Rectal smooth muscle tissue (tissue), 1 donor: ENCODE measurements around the gene LINC01488.

Experiments used
- H3K27ac ChIP-seq: one replicate; pipeline ENCODE4 v1.7.0; 2013; ENCODE audit warnings: low read depth, low read length, inconsistent platforms
- H3K27me3 ChIP-seq: one replicate; pipeline ENCODE4 v1.7.0; 2013; ENCODE audit warnings: low read length; ENCODE audit not compliant: control insufficient read depth, insufficient read depth
- H3K36me3 ChIP-seq: one replicate; pipeline ENCODE4 v1.7.0; 2013; ENCODE audit warnings: low read length; ENCODE audit not compliant: control insufficient read depth, insufficient read depth
- H3K4me1 ChIP-seq: one replicate; pipeline ENCODE4 v1.7.0; 2013; ENCODE audit warnings: low read length; ENCODE audit not compliant: control insufficient read depth, insufficient read depth
- H3K4me3 ChIP-seq: one replicate; pipeline ENCODE4 v1.7.0; 2013; ENCODE audit warnings: low read length
- H3K9ac ChIP-seq: one replicate; pipeline ENCODE4 v1.7.0; 2013; ENCODE audit warnings: low read length

The LINC01488 gene

DNA sequence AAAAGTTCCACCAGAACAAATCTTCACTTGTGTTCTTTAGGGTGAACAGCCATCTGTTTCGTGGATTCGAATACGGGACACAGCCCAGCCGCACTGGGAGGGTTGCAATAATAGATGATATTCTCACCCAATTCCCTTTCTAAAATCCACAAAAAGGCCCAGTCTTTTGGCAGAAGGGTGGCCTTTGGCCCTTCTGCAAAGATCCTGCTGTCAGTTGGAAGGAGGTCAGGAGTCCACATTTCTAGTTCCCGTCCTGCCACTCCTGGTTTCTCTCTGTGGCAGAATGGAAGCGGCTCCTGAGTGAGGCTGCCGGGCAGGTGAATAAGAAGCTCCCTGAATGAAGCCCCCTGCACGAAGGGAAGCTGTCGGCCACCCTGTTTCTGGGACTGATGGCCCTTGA is 11.2 kb upstream of the LINC01488 start:
- Histone ChIP-seq H3K36me3 (no peaks in the 10 kb centered on the region), H3K27ac (no peak overlapping the region), H3K27me3 (no peaks in the 10 kb centered on the region), H3K4me1 (no peaks in the 10 kb centered on the region), H3K9ac (no peak overlapping the region), H3K4me3 (no peak overlapping the region)

DNA sequence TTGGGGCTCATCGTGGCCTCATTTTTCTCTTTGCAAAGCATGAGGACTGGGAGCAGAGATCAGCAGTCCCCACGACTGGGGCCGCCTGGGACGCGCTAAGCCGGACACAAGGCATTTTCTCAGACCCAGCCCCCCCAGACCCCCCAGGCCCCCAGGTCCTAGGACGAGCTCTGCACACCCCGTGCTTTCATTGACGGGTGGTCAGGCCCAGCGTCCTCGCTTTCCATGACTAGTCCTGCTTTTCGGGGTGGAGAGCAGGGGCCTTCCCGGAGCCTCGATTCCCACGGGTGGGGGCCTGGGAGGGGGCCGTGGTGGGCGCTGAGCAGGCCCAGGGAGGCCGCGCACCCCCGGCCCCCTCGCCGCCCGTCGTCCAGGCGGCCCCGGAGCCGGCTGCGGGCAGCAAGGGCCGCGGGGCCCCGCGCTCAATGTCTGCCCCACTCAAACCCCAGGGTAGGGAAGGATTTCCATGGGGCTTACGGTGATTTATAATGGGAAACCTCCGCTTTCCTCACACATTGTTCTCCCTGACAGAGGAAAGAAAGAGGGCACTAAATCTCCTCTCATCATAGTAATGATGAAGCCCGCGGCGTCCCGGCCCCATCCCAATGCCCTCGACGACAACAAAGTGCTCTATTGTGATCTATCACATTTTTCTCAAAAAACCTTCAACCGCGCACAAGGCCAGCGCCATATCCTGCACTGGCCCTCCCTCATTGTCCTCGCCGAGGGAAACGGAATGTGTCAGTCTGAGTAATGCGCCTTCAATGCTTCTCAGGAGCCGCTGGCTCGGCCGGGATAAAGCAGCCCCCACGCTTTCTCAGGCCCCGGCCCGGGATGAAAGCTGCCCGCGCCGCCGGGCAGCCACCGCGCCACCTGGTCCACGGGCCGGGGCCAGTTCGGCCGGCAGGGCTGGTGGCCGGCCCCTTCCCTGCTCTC is 10.4 kb upstream of the LINC01488 start:
- Histone ChIP-seq H3K36me3 (no peaks in the 10 kb centered on the region), H3K27me3 (no peaks in the 10 kb centered on the region), H3K4me1 (no peaks in the 10 kb centered on the region), H3K27ac (no peak overlapping the region), H3K9ac (no peak overlapping the region), H3K4me3 (no peak overlapping the region)

- Histone ChIP-seq H3K27ac (no peak overlapping the region), H3K4me3 (no peak overlapping the region), H3K36me3 (no peaks in the 10 kb centered on the region), H3K9ac (no peak overlapping the region), H3K27me3 (no peaks in the 10 kb centered on the region), H3K4me1 (no peaks in the 10 kb centered on the region)
Measured at GRCh38 chr11:69471729-69472540, 9.5 kb upstream of the LINC01488 start.

DNA sequence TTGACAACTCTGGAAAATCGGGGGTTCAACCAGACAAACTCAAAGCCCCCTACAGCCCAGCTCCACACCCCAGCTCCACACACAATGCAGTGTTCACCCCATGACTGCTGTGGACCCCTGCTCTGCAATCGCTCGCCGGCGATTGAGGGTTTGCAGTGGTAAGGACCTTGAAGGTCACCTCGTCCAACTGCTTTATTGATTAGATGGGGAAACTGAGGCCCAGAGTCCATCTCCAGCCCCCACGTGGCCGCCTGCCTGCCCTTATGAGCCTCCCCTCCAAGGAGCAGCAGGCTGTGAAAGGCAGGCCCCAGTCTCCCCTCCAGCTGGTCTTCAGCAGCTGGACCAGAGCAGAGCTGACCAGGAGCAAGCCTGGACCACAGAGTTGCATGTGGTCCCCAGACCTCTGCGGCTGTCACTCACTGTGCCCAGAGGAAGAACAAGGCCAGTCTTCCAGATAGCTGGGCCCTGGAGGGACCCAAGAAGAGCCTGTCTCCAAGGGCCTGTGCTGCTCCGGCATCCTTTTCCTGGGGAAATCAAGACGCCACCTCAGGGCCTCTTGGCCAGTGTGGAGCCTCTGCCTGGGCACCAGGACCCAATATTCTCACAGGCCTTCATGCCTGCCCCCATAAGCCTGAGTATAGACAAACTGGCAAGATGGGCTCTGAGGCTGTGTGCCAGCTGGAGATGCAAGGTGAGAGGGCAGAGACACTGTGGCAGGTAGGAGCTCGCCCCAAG is 8.8 kb upstream of the LINC01488 start:
- no peaks in the 10 kb centered on the region for H3K27me3 ChIP-seq
- H3K36me3 ChIP-seq = no peaks in the 10 kb centered on the region
- H3K4me3 ChIP-seq = no peak overlapping the region
- H3K9ac ChIP-seq = no peak overlapping the region
- H3K4me1 ChIP-seq = no peaks in the 10 kb centered on the region
- no peak overlapping the region for H3K27ac ChIP-seq

- Histone ChIP-seq H3K4me3 (no peak overlapping the region), H3K9ac (no peak overlapping the region), H3K4me1 (no peaks in the 10 kb centered on the region), H3K27ac (no peak overlapping the region), H3K36me3 (no peaks in the 10 kb centered on the region), H3K27me3 (no peaks in the 10 kb centered on the region)
Measured at GRCh38 chr11:69473276-69473845, 8.1 kb upstream of the LINC01488 start.

GRCh38 chr11:69474736-69475135 is 6.7 kb upstream of the LINC01488 start:
- Histone ChIP-seq H3K4me3 (no peak overlapping the region), H3K27ac (no peak overlapping the region), H3K4me1 (no peaks in the 10 kb centered on the region), H3K9ac (no peak overlapping the region), H3K27me3 (no peaks in the 10 kb centered on the region), H3K36me3 (no peaks in the 10 kb centered on the region)

- no peak overlapping the region for H3K9ac ChIP-seq
- no peak overlapping the region for H3K27ac ChIP-seq
- no peaks in the 10 kb centered on the region for H3K36me3 ChIP-seq
- H3K27me3 ChIP-seq = no peaks in the 10 kb centered on the region
- no peak overlapping the region for H3K4me3 ChIP-seq
- H3K4me1 ChIP-seq = no peaks in the 10 kb centered on the region
Measured at GRCh38 chr11:69475141-69475865, 6.2 kb upstream of the LINC01488 start.

GRCh38 chr11:69475866-69476471 is 5.5 kb upstream of the LINC01488 start:
- no peaks in the 10 kb centered on the region for H3K4me1 ChIP-seq
- H3K36me3 ChIP-seq = no peaks in the 10 kb centered on the region
- H3K27ac ChIP-seq = no peak overlapping the region
- H3K9ac ChIP-seq = no peak overlapping the region
- H3K27me3 ChIP-seq = no peaks in the 10 kb centered on the region
- H3K4me3 ChIP-seq = no peak overlapping the region

DNA sequence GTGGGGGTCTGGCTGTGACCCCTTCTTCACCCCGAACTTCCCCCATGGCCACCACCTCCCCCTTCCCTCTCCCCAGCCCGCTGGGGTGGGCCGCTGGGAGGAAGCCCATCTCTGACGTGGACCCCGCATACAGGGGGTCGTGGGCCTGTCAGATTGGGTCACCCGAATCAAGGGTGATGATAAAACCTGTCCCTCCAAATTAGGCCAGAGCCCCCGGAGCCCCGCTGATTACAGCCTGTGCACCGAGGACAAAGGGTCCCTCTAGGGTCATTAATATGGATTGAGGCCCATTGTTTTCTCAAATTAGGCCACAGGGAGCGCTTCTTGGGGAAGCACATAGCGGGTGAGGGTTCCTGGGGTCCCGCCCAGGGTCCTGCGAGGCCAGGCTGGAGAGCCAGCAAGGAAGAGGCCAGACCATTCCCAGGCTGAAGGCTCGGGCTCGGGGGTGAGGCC is 4.9 kb upstream of the LINC01488 start:
- no peak overlapping the region for H3K27ac ChIP-seq
- H3K4me3 ChIP-seq = no peak overlapping the region

GRCh38 chr11:69477086-69477485 is 4.4 kb upstream of the LINC01488 start:
- no peaks in the 10 kb centered on the region for H3K4me1 ChIP-seq
- no peaks in the 10 kb centered on the region for H3K27me3 ChIP-seq
- H3K4me3 ChIP-seq = no peak overlapping the region
- H3K36me3 ChIP-seq = no peaks in the 10 kb centered on the region
- H3K27ac ChIP-seq = no peak overlapping the region
- no peak overlapping the region for H3K9ac ChIP-seq

More for the DNA sequence above, 4.9 kb upstream of the LINC01488 start:
- H3K36me3 ChIP-seq = no peaks in the 10 kb centered on the region
- H3K27me3 ChIP-seq = no peaks in the 10 kb centered on the region
- H3K4me1 ChIP-seq = no peaks in the 10 kb centered on the region
- H3K9ac ChIP-seq = no peak overlapping the region

GRCh38 chr11:69479591-69480271 is 1.7 kb upstream of the LINC01488 start:
- no peaks in the 10 kb centered on the region for H3K36me3 ChIP-seq
- H3K9ac ChIP-seq = peak overlapping the region; percentile 16
- H3K4me3 ChIP-seq = peak overlapping the region; percentile 47
- H3K27ac ChIP-seq = no peak overlapping the region
- no peaks in the 10 kb centered on the region for H3K4me1 ChIP-seq
- no peaks in the 10 kb centered on the region for H3K27me3 ChIP-seq
